ENCODE measurements around the gene MALSU1.

The MALSU1 gene

GRCh38 chr7:23298885-23299769, at the start of gene MALSU1:
TSS of gene MALSU1 (plus strand) at chr7:23299339. CDS start at chr7:23299353, 14 bp downstream.
- peak within 1 kb of the TSS; percentile 50 for H3K27ac ChIP-seq (ENCODE audit: low read length)
- H4K20me1 ChIP-seq (ENCODE audit: insufficient read depth, low read length) = no peaks in the 10 kb centered on the region; the same call in 1 of the 2 replicates
- no peaks in the 10 kb centered on the region for H3K27me3 ChIP-seq (ENCODE audit: low read depth, low read length)
- peak within 1 kb of the TSS; percentile 92 for H3K4me2 ChIP-seq (ENCODE audit: low read length)
- no peaks in the 10 kb centered on the region for H3K9me3 ChIP-seq (ENCODE audit: insufficient read depth, low read length)
- H3K4me3 ChIP-seq (ENCODE audit: low read length) = peak within 1 kb of the TSS; percentile 95
- TF ChIP-seq CTCF (IDR thresholded peaks at IDR 0.05; ENCODE audit: low read depth, low read length) (no peak), EZH2phosphoT487 (IDR thresholded peaks at IDR 0.05; ENCODE audit: low read depth) (no peak)
- H3K79me2 ChIP-seq (ENCODE audit: low read length) = peaks cover 44% of the 10 kb centered on the region
- H3K4me1 ChIP-seq (ENCODE audit: low read length) = peaks cover 11% of the 10 kb centered on the region; the same call in 1 of the 2 replicates
- peaks cover 8% of the 10 kb centered on the region for H3K36me3 ChIP-seq (replicated peaks; ENCODE audit: low read depth, low read length)
- peak within 1 kb of the TSS; percentile 85 for H3K9ac ChIP-seq (ENCODE audit: low read length)
- peak within 1 kb of the TSS; percentile 77 for H2AFZ ChIP-seq (ENCODE audit: low read depth, low read length)

GRCh38 chr7:23249486-23249885, 49.7 kb upstream of the MALSU1 start:
- peaks cover 11% of the 10 kb centered on the region; the same call in 1 of the 2 replicates for H3K27me3 ChIP-seq (ENCODE audit: low read depth, low read length)
- H3K4me2 ChIP-seq (ENCODE audit: low read length) = no peak overlapping the region
- no peak overlapping the region for H3K9ac ChIP-seq (ENCODE audit: low read length)
- H4K20me1 ChIP-seq (ENCODE audit: insufficient read depth, low read length) = no peaks in the 10 kb centered on the region
- H3K4me3 ChIP-seq (ENCODE audit: low read length) = no peak overlapping the region
- no peaks in the 10 kb centered on the region for H3K36me3 ChIP-seq (replicated peaks; ENCODE audit: low read depth, low read length)
- no peak for TF ChIP-seq CTCF (IDR thresholded peaks at IDR 0.05; ENCODE audit: low read depth, low read length)
- H3K27ac ChIP-seq (ENCODE audit: low read length) = no peak overlapping the region
- H3K4me1 ChIP-seq (ENCODE audit: low read length) = peaks cover 7% of the 10 kb centered on the region
- no peak overlapping the region for H2AFZ ChIP-seq (ENCODE audit: low read depth, low read length)
- H3K9me3 ChIP-seq (ENCODE audit: insufficient read depth, low read length) = peaks cover 3% of the 10 kb centered on the region; the same call in 1 of the 2 replicates
- H3K79me2 ChIP-seq (ENCODE audit: low read length) = no peaks in the 10 kb centered on the region

GRCh38 chr7:23254051-23254681, 45.0 kb upstream of the MALSU1 start:
- Histone ChIP-seq H4K20me1 (ENCODE audit: insufficient read depth, low read length) (no peaks in the 10 kb centered on the region), H3K27me3 (ENCODE audit: low read depth, low read length) (peaks cover 16% of the 10 kb centered on the region; the same call in 1 of the 2 replicates), H3K4me1 (ENCODE audit: low read length) (no peaks in the 10 kb centered on the region), H3K27ac (ENCODE audit: low read length) (no peak overlapping the region), H3K9ac (ENCODE audit: low read length) (no peak overlapping the region), H3K4me2 (ENCODE audit: low read length) (no peak overlapping the region), H3K36me3 (replicated peaks; ENCODE audit: low read depth, low read length) (no peaks in the 10 kb centered on the region), H3K4me3 (ENCODE audit: low read length) (no peak overlapping the region), H2AFZ (ENCODE audit: low read depth, low read length) (no peak overlapping the region), H3K79me2 (ENCODE audit: low read length) (no peaks in the 10 kb centered on the region), H3K9me3 (ENCODE audit: insufficient read depth, low read length) (peaks cover 3% of the 10 kb centered on the region; the same call in 1 of the 2 replicates)
- no peak for TF ChIP-seq CTCF (IDR thresholded peaks at IDR 0.05; ENCODE audit: low read depth, low read length)
- TF ChIP-seq EZH2phosphoT487 (IDR thresholded peaks at IDR 0.05; ENCODE audit: low read depth) = no peak

DNA sequence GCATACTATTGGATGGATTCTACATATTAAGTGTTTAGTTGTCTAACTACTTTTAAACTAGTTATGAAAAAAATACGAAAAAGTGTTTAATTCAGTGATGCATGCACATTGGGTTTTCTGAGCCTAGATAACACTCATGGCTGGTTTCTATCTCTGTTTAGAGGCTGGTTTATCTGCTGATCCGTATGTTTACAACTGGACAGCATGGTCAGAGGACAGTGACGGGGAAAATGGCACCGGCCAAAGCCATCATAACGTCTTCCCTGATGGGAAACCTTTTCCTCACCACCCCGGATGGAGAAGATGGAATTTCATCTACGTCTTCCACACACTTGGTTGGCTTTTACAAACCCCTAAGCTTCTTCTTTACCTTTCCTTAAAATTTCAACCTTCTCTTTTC, 42.4 kb upstream of the MALSU1 start:
- Histone ChIP-seq H3K27ac (ENCODE audit: low read length) (no peak overlapping the region), H3K27me3 (ENCODE audit: low read depth, low read length) (peaks cover 10% of the 10 kb centered on the region; the same call in 1 of the 2 replicates), H2AFZ (ENCODE audit: low read depth, low read length) (no peak overlapping the region), H4K20me1 (ENCODE audit: insufficient read depth, low read length) (no peaks in the 10 kb centered on the region), H3K9ac (ENCODE audit: low read length) (no peak overlapping the region), H3K4me3 (ENCODE audit: low read length) (no peak overlapping the region), H3K4me1 (ENCODE audit: low read length) (no peaks in the 10 kb centered on the region), H3K4me2 (ENCODE audit: low read length) (no peak overlapping the region), H3K9me3 (ENCODE audit: insufficient read depth, low read length) (peaks cover 3% of the 10 kb centered on the region; the same call in 1 of the 2 replicates), H3K36me3 (replicated peaks; ENCODE audit: low read depth, low read length) (no peaks in the 10 kb centered on the region), H3K79me2 (ENCODE audit: low read length) (no peaks in the 10 kb centered on the region)
- no peak for TF ChIP-seq EZH2phosphoT487 (IDR thresholded peaks at IDR 0.05; ENCODE audit: low read depth)
- no peak for TF ChIP-seq CTCF (IDR thresholded peaks at IDR 0.05; ENCODE audit: low read depth, low read length)

All from OCI-LY3 (cell line).